Measurements from ENCODE around the gene PLXNA4.

The PLXNA4 gene

DNA sequence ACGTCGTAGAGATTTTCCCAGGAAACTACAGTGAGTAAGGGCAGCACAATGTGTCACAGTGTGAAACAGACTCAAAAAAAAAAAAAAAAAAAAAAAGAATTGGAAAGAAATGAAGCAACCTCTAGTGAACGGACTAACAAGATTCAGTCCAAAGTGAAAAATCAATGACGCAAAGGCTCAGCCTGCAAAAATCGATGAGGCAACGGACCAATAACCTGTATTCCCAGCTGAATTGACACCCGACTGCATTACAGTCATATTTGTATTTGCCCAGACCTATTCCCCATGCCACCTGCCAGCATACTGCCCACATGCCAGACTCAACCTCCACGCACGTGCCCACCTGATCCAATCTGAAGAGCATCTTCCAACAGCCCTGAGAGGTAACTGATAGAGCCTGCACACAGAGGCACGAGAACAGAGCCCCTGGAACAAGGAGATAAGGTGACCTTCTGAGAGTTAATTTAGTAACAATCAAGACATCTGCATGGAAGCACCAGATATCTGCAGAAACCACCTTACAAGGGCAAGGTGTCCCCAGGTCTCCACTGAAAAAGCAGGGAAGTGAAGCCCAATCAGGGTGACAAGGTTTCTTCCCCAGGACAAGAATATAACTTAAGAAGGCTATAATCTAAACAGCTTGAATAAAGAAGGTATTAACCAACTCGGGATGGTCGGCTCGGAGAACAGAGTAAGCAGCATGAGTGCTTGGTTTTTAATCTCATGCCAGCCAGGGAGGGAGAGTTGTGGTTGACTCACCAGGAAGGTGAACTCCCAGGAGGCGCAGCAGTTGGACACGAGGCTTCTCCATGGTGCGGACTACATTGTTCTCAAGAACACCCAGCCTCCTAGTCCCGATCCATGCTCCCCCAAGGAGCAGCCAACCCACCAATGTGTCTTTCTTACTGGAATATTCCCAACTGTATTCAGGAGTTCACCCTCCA, 48.5 kb downstream of the PLXNA4 start:
- Histone ChIP-seq H3K9ac (ENCODE audit: low read length) (no peak overlapping the region), H3K9me3 (ENCODE audit: low read length) (no peaks in the 10 kb centered on the region), H3K27ac (ENCODE audit: low read depth, low read length) (no peak overlapping the region), H3K36me3 (ENCODE audit: insufficient read depth, low read length) (no peaks in the 10 kb centered on the region), H3K27me3 (ENCODE audit: control insufficient read depth in 1 of 2, insufficient read depth in 2 of 2, low read length in 2 of 2) (no peaks in the 10 kb centered on the region), H3K4me1 (ENCODE audit: insufficient read depth, low read length) (no peaks in the 10 kb centered on the region), H3K4me3 (ENCODE audit: low read depth in 1 of 2, low read length in 2 of 2) (no peak overlapping the region)

DNA sequence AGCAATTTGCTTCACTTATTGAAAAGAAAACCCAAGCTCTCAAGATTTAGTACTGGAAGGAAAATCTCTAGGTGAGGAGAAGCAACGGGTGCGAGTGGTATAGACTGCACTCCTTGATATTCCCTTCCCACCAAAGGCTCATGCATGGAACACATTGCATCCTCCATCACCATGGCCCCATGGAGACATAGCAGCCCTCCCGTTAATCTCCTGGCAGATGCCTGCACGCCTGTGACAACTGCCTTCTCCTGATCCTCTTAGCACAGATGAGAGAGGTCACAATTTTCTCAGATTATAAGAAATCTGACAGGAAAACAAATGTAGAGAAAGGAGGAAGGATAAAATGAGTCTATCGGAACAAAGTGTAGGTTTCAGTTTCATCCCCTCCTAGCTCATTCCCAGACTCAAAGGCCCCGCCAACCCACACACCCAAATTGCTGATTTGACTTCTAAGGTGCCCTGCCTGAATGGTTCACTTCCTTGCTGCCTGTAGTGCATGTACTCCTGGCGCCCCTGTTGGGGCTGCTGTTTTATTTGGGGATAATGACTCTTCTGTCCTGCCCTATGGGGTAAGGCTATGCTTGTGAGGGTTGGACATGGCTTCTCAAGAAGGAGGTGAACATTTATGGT, 50.0 kb downstream of the PLXNA4 start:
- Histone ChIP-seq H3K27me3 (ENCODE audit: control insufficient read depth in 1 of 2, insufficient read depth in 2 of 2, low read length in 2 of 2) (no peaks in the 10 kb centered on the region), H3K9me3 (ENCODE audit: low read length) (no peaks in the 10 kb centered on the region), H3K9ac (ENCODE audit: low read length) (no peak overlapping the region), H3K36me3 (ENCODE audit: insufficient read depth, low read length) (no peaks in the 10 kb centered on the region), H3K27ac (ENCODE audit: low read depth, low read length) (no peak overlapping the region), H3K4me3 (ENCODE audit: low read depth in 1 of 2, low read length in 2 of 2) (no peak overlapping the region), H3K4me1 (ENCODE audit: insufficient read depth, low read length) (no peaks in the 10 kb centered on the region)

DNA sequence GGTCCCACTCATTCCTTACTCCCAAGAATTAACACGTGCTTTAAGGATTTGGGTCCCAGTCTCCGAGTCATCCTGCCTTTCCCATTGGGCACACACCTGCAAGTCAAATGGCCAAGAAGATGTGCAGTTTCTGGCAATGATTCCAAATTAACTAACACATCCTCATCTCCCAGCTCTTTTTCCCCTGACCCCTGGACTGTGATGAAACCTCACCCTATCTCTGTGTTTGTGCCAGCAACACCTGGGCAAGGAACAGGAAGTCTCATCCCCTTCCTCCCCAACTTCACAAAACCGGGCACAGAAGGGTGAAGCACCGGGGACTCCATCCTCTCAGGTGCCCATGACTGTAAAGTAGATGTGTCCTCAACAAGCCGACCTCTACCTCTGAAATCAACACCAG, 54.8 kb downstream of the PLXNA4 start:
- H3K27ac ChIP-seq (ENCODE audit: low read depth, low read length): no peak overlapping the region
- no peak overlapping the region for H3K9ac ChIP-seq (ENCODE audit: low read length)
- H3K36me3 ChIP-seq (ENCODE audit: insufficient read depth, low read length): no peaks in the 10 kb centered on the region
- H3K4me1 ChIP-seq (ENCODE audit: insufficient read depth, low read length): peaks cover 8% of the 10 kb centered on the region
- no peak overlapping the region for H3K4me3 ChIP-seq (ENCODE audit: low read depth in 1 of 2, low read length in 2 of 2)
- no peaks in the 10 kb centered on the region for H3K9me3 ChIP-seq (ENCODE audit: low read length)
- H3K27me3 ChIP-seq (ENCODE audit: control insufficient read depth in 1 of 2, insufficient read depth in 2 of 2, low read length in 2 of 2): no peaks in the 10 kb centered on the region

- no peak overlapping the region for H3K4me3 ChIP-seq (ENCODE audit: low read depth in 1 of 2, low read length in 2 of 2)
- no peaks in the 10 kb centered on the region for H3K9me3 ChIP-seq (ENCODE audit: low read length)
- no peak overlapping the region for H3K9ac ChIP-seq (ENCODE audit: low read length)
- no peaks in the 10 kb centered on the region for H3K27me3 ChIP-seq (ENCODE audit: control insufficient read depth in 1 of 2, insufficient read depth in 2 of 2, low read length in 2 of 2)
- no peak overlapping the region for H3K27ac ChIP-seq (ENCODE audit: low read depth, low read length)
- H3K4me1 ChIP-seq (ENCODE audit: insufficient read depth, low read length): peaks cover 8% of the 10 kb centered on the region
- H3K36me3 ChIP-seq (ENCODE audit: insufficient read depth, low read length): no peaks in the 10 kb centered on the region
Observed at GRCh38 chr7:132520591-132521280, 55.5 kb downstream of the PLXNA4 start.

DNA sequence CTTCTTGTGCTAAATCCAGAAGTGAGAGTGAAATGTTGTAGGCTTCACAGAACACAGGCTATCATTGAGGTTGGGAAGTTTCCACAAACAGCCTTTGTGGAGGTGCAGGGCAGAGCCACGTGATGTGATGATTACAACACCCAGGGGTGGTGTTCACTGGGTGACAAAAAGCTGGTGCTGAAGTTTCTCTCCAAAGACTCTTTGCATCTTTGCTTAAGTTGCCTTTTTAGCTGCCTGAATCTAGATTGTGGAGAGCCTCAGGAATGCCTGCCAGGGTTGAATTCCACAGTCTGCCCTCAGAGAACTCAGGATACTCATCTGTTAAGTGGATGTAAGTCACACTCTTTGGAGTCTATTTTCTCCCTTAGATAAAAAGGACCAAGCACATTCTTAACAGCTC, 56.3 kb downstream of the PLXNA4 start:
- Histone ChIP-seq H3K27me3 (ENCODE audit: control insufficient read depth in 1 of 2, insufficient read depth in 2 of 2, low read length in 2 of 2) (no peaks in the 10 kb centered on the region), H3K9ac (ENCODE audit: low read length) (no peak overlapping the region), H3K4me1 (ENCODE audit: insufficient read depth, low read length) (peaks cover 8% of the 10 kb centered on the region), H3K36me3 (ENCODE audit: insufficient read depth, low read length) (no peaks in the 10 kb centered on the region), H3K4me3 (ENCODE audit: low read depth in 1 of 2, low read length in 2 of 2) (no peak overlapping the region), H3K9me3 (ENCODE audit: low read length) (no peaks in the 10 kb centered on the region), H3K27ac (ENCODE audit: low read depth, low read length) (no peak overlapping the region)

GRCh38 chr7:132518839-132519173, 57.5 kb downstream of the PLXNA4 start:
- Histone ChIP-seq H3K9ac (ENCODE audit: low read length) (no peak overlapping the region), H3K4me3 (ENCODE audit: low read depth in 1 of 2, low read length in 2 of 2) (no peak overlapping the region), H3K9me3 (ENCODE audit: low read length) (no peaks in the 10 kb centered on the region), H3K27me3 (ENCODE audit: control insufficient read depth in 1 of 2, insufficient read depth in 2 of 2, low read length in 2 of 2) (no peaks in the 10 kb centered on the region), H3K36me3 (ENCODE audit: insufficient read depth, low read length) (no peaks in the 10 kb centered on the region), H3K27ac (ENCODE audit: low read depth, low read length) (no peak overlapping the region), H3K4me1 (ENCODE audit: insufficient read depth, low read length) (peaks cover 8% of the 10 kb centered on the region)

DNA sequence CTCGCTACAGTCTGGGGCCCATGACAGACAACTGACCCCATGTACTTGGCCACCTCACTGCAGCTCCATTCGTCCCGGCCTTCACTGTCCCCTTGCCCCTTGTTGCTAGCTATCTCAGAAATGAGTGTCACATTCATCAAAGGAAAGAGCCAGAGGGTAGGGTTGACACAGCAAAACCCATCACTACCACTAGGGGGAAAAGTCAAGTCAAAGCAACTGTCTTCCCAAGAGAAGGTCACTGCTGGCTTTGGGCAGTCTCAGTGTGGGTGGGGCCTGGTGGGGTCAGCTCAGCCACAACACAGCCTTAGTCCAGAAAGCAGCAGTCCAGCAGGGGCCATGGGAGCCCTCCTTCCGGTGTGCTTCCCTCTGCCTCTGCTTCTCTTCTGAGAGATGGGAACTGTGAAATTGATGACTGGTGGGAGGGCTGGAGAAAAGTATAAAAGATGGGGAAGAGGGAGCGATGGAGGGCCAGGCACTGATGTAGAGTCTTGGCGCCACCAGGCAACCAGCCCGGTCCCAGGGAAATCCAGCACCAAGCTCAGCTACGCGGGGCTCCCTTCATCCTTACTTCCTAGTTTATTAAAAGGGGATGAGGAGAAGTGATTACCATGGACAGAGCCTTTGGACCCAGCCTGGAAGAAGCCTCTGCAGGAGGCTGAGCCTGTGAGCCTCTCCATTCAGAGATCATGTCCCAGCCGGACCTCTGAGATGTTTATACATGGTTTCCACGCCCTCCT, 58.0 kb downstream of the PLXNA4 start:
- no peak overlapping the region for H3K9ac ChIP-seq (ENCODE audit: low read length)
- H3K9me3 ChIP-seq (ENCODE audit: low read length): no peaks in the 10 kb centered on the region
- H3K36me3 ChIP-seq (ENCODE audit: insufficient read depth, low read length): no peaks in the 10 kb centered on the region
- H3K4me1 ChIP-seq (ENCODE audit: insufficient read depth, low read length): peaks cover 8% of the 10 kb centered on the region
- H3K27me3 ChIP-seq (ENCODE audit: control insufficient read depth in 1 of 2, insufficient read depth in 2 of 2, low read length in 2 of 2): no peaks in the 10 kb centered on the region
- no peak overlapping the region for H3K27ac ChIP-seq (ENCODE audit: low read depth, low read length)
- H3K4me3 ChIP-seq (ENCODE audit: low read depth in 1 of 2, low read length in 2 of 2): no peak overlapping the region

DNA sequence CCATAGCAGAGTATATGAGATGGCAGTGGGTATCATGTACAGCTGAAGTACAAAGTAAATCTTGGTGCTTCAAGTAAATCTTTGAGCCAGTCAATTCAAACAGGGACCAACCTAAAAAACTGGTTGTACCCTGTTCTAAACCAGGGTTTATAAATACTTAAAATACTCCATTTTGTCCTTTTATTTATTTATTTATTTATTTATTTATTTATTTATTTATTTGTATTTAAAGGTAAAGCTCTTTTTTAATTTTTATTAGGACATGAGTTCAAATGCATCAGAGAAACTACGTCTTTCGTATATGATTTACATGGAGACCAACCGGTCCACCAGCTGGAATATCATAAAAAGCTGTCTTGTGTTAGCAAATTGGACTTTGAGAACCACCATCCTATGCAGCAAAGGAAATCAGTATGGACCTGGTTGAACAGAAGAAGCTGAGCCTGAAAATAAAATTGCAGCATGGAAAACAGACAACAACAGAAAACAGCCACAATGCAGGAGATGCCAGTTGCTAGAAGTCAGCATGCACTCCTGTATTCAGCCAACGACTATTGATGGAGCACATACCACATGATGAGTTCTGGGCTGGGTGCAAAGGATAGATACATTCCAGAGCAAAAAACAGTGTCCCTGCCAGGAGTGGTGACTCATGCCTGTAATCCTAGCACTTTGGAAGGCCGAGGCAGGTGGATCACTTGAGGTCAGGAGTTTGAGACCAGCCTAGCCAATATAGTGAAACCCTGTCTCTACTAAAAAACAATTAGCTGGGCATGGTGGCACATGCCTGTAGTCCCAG, 60.0 kb downstream of the PLXNA4 start:
- Histone ChIP-seq H3K4me3 (ENCODE audit: low read depth in 1 of 2, low read length in 2 of 2) (no peak overlapping the region), H3K27ac (ENCODE audit: low read depth, low read length) (no peak overlapping the region), H3K9ac (ENCODE audit: low read length) (no peak overlapping the region), H3K27me3 (ENCODE audit: control insufficient read depth in 1 of 2, insufficient read depth in 2 of 2, low read length in 2 of 2) (no peaks in the 10 kb centered on the region), H3K9me3 (ENCODE audit: low read length) (no peaks in the 10 kb centered on the region), H3K36me3 (ENCODE audit: insufficient read depth, low read length) (no peaks in the 10 kb centered on the region), H3K4me1 (ENCODE audit: insufficient read depth, low read length) (peaks cover 8% of the 10 kb centered on the region)

DNA sequence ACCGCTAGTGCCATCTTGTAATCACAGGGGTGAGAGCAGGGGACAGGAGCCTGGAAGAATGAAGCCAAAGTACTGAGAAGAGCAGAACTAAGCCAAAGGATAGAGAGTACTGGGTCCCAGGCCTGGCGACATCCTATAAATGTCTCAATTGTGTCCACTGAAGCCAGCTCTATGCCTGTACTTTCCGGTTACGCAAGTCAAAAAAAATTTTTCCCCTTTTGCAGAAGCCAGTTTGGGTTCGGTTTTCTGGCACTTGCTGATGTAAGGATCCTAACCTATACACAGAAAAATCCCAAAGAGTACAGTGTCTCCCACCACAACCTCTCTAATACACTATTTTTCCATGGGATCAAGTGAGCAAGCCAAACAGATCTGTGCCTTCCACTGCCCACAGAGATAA, 61.1 kb downstream of the PLXNA4 start:
- Histone ChIP-seq H3K4me3 (ENCODE audit: low read depth in 1 of 2, low read length in 2 of 2) (no peak overlapping the region), H3K4me1 (ENCODE audit: insufficient read depth, low read length) (peaks cover 5% of the 10 kb centered on the region), H3K27me3 (ENCODE audit: control insufficient read depth in 1 of 2, insufficient read depth in 2 of 2, low read length in 2 of 2) (no peaks in the 10 kb centered on the region), H3K9me3 (ENCODE audit: low read length) (no peaks in the 10 kb centered on the region), H3K27ac (ENCODE audit: low read depth, low read length) (no peak overlapping the region), H3K9ac (ENCODE audit: low read length) (no peak overlapping the region), H3K36me3 (ENCODE audit: insufficient read depth, low read length) (no peaks in the 10 kb centered on the region)

DNA sequence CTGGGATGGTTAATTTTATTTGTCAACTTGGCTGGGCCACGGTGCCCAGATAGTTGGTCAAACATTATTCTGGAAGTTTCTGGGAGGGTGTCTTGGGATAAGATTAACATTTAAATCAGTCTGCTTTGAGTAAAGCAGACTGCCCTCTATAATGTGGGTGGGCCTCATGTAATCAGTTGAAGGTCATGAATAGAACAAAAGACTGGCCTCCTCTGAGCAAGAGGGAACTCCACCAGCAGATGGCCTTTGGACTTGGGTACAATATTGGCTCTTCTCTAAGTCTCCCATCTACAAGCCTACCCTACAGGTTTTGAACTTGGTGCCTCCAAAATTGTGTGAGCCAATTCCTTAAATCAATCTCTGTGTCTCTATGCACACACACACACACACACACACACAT, 61.8 kb downstream of the PLXNA4 start:
- Histone ChIP-seq H3K27ac (ENCODE audit: low read depth, low read length) (no peak overlapping the region), H3K9me3 (ENCODE audit: low read length) (no peaks in the 10 kb centered on the region)

More for the DNA sequence above, 61.8 kb downstream of the PLXNA4 start:
- Histone ChIP-seq H3K36me3 (ENCODE audit: insufficient read depth, low read length) (no peaks in the 10 kb centered on the region), H3K9ac (ENCODE audit: low read length) (no peak overlapping the region), H3K4me3 (ENCODE audit: low read depth in 1 of 2, low read length in 2 of 2) (no peak overlapping the region), H3K4me1 (ENCODE audit: insufficient read depth, low read length) (no peaks in the 10 kb centered on the region), H3K27me3 (ENCODE audit: control insufficient read depth in 1 of 2, insufficient read depth in 2 of 2, low read length in 2 of 2) (no peaks in the 10 kb centered on the region)

Measured in muscle layer of colon (tissue), 2 donors.